ENCODE results near the gene ZNF219. TPM values are rescaled to one million over a fixed set of nuclear protein-coding genes. Genes with fewer than 3 reads are reported as not detected.

Gene ZNF219
- total and polyA plus RNA-seq, 10 of the 15 experiments (the other 5 are each of a cell fraction or from before 2014, with no cell fraction given) = 0.16 to 6.4 (median 1.9) TPM

- no peak for TF ChIP-seq SKIL (IDR thresholded peaks at IDR 0.05; ENCODE audit: low read depth, poor library complexity, severe bottlenecking)
- TF ChIP-seq RB1 (IDR thresholded peaks at IDR 0.05; ENCODE audit: borderline replicate concordance) = no peak
- TF ChIP-seq HDGF (IDR thresholded peaks at IDR 0.05) = no peak
- no peak for TF ChIP-seq BACH1 (IDR thresholded peaks at IDR 0.05; ENCODE audit: borderline replicate concordance)
- TF ChIP-seq IRF5 (IDR thresholded peaks at IDR 0.05; ENCODE audit: borderline replicate concordance) = no peak
- no peak for TF ChIP-seq USF2 (IDR thresholded peaks at IDR 0.05; ENCODE audit: borderline replicate concordance, low read depth, low read length)
- TF ChIP-seq DPF2 (IDR thresholded peaks at IDR 0.05) = no peak
Measured at GRCh38 chr14:21078287-21078686, 20.2 kb downstream of the ZNF219 start (continued).

GRCh38 chr14:21077672-21078071, 20.8 kb downstream of the ZNF219 start:
- Histone ChIP-seq H3K36me3 (ENCODE audit: control insufficient read depth in 2 of 2, insufficient read depth in 2 of 2, low read length in 1 of 2) (no peaks in the 10 kb centered on the region), H3K27me3 (replicated peaks in 1 of 2; ENCODE audit: control insufficient read depth in 2 of 2, insufficient read depth in 2 of 2, low read length in 1 of 2) (peaks cover 0 to 3% of the 10 kb centered on the region in 2 experiments; a peak in 1 of 4 replicates), H2AFZ (ENCODE audit: control insufficient read depth, low read depth, low read length) (no peak overlapping the region), H4K20me1 (ENCODE audit: control insufficient read depth, insufficient read depth) (no peaks in the 10 kb centered on the region), H3K9me3 (replicated peaks; ENCODE audit: control insufficient read depth, insufficient read depth, low read length) (no peaks in the 10 kb centered on the region), H3K79me2 (ENCODE audit: control insufficient read depth, insufficient read depth, low read length) (no peaks in the 10 kb centered on the region), H3K9ac (ENCODE audit: control insufficient read depth, insufficient read depth, low read length) (no peak overlapping the region), H3K27ac (ENCODE audit: control insufficient read depth, insufficient read depth) (no peak overlapping the region), H3K4me1 (ENCODE audit: control insufficient read depth, insufficient read depth, low read length) (no peaks in the 10 kb centered on the region), H3K4me3 (no peak overlapping the region), H3K4me2 (ENCODE audit: control insufficient read depth, insufficient read depth) (no peak overlapping the region)
- FAIRE-seq (no peak), ATAC-seq (no peak), DNase-seq (ENCODE audit: low read depth, low spot score) (no peak)
- in situ Hi-C loops (cut with MboI) (no loop called here), intact Hi-C loops (cut with micrococcal nuclease; ENCODE audit: unreplicated experiment) (no loop called here)
- ChIA-PET RAD21 (ENCODE audit: unreplicated experiment) (no interaction called here), CTCF (interaction anchor here (1.0 to 1.6 kb wide), 4 partner anchors 9 to 63 kb away, joined by 3 to 5 read pairs (median 4); no protein-coding TSS in a partner anchor), SMC1A (ENCODE audit: uncharacterized antibody, unreplicated experiment) (interaction anchor here (1.2 kb wide), 1 partner anchor 9 kb away, joined by 5 read pairs; no protein-coding TSS in a partner anchor), POLR2A (no interaction called here)
- BruUV-seq (replicated peaks) = no TSS peak
- no peak for TF ChIP-seq STAT1 (conservative IDR thresholded peaks at IDR 0.05)
- TF ChIP-seq RELA (IDR thresholded peaks at IDR 0.05; ENCODE audit: borderline replicate concordance, partially characterized antibody) = no peak
- TF ChIP-seq HSF1 (IDR thresholded peaks at IDR 0.05; ENCODE audit: low read depth, low read length) = no peak
- 0% methylated on average over 2 of the region's 2 CpGs for WGBS (ENCODE audit: insufficient coverage, insufficient replicate concordance, low lambda C conversion rate, missing lambda C conversion rate)
